Suppressor macrophage treated with lipopolysaccharide for 1 hour (primary cell): ENCODE measurements around the gene LRCOL1.

Source experiments
- DNase-seq, 3 donors: peaks; one replicate each; pipeline ENCODE4 v3.0.0-alpha.2; 2020 to 2022

Gene LRCOL1

GRCh38 chr12:132581348-132582057 lies 28.9 kb downstream of the LRCOL1 start:
- no peak for DNase-seq

GRCh38 chr12:132580701-132581292 lies 29.6 kb downstream of the LRCOL1 start:
- DNase-seq = no peak

- DNase-seq = no peak
Observed at GRCh38 chr12:132579744-132580143, 30.6 kb downstream of the LRCOL1 start.

- no peak for DNase-seq
Observed at GRCh38 chr12:132578826-132579225, 31.6 kb downstream of the LRCOL1 start.

- DNase-seq = no peak
Observed at GRCh38 chr12:132578118-132578517, 32.3 kb downstream of the LRCOL1 start.

- no peak for DNase-seq
Observed at GRCh38 chr12:132577191-132577920, 33.0 kb downstream of the LRCOL1 start.

GRCh38 chr12:132576701-132577100 lies 33.7 kb downstream of the LRCOL1 start:
- DNase-seq = no peak

- no peak for DNase-seq
Observed at GRCh38 chr12:132575661-132576060, 34.7 kb downstream of the LRCOL1 start.

- no peak for DNase-seq
Observed at GRCh38 chr12:132574271-132574996, 35.9 kb downstream of the LRCOL1 start.

- DNase-seq = no peak
Observed at GRCh38 chr12:132572801-132573760, 37.3 kb downstream of the LRCOL1 start.

- DNase-seq = no peak
Observed at GRCh38 chr12:132572106-132572505, 38.3 kb downstream of the LRCOL1 start.

- DNase-seq = no peak
Observed at GRCh38 chr12:132571598-132571997, 38.8 kb downstream of the LRCOL1 start.

- DNase-seq = no peak
Observed at GRCh38 chr12:132571051-132571450, 39.3 kb downstream of the LRCOL1 start.

- no peak for DNase-seq
Observed at GRCh38 chr12:132570635-132571034, 39.7 kb downstream of the LRCOL1 start.

GRCh38 chr12:132569856-132570480 lies 40.4 kb downstream of the LRCOL1 start:
- no peak for DNase-seq

GRCh38 chr12:132568826-132569480 lies 41.4 kb downstream of the LRCOL1 start:
- DNase-seq = no peak

GRCh38 chr12:132568301-132568700 lies 42.1 kb downstream of the LRCOL1 start:
- DNase-seq = no peak

- no peak for DNase-seq
Observed at GRCh38 chr12:132566516-132567131, 43.8 kb downstream of the LRCOL1 start.

GRCh38 chr12:132565365-132565764 lies 45.0 kb downstream of the LRCOL1 start:
- DNase-seq = no peak

GRCh38 chr12:132563911-132564310 lies 46.5 kb downstream of the LRCOL1 start:
- no peak for DNase-seq
